Measurements from ENCODE around the gene SF3A1. TPM values are rescaled to one million over a fixed set of nuclear protein-coding genes. Genes with fewer than 3 reads are reported as not detected.

SF3A1 gene
- total and polyA plus RNA-seq, 2 of the 13 experiments (the other 11 are each of a cell fraction or from before 2014, with no cell fraction given) = 10.0 to 22.0 TPM

GRCh38 chr22:30386960-30387827 lies 30.5 kb upstream of the SF3A1 start, which contains the start of gene RNF215 (continued):
- TF ChIP-seq LCORL (IDR thresholded peaks at IDR 0.05) = no peak
- no peak for TF ChIP-seq LCORL (CRISPR knock-in tag; IDR thresholded peaks at IDR 0.05)
- no peak; the same call in 1 of the 2 replicates for TF ChIP-seq HOXA3 (CRISPR knock-in tag; IDR thresholded peaks at IDR 0.05)
- TF ChIP-seq ZFY (CRISPR knock-in tag; IDR thresholded peaks at IDR 0.05) = peak; percentile 68
- TF ChIP-seq BCL6 (CRISPR knock-in tag; IDR thresholded peaks at IDR 0.05) = no peak
- TF ChIP-seq JDP2 (CRISPR knock-in tag; IDR thresholded peaks at IDR 0.05; ENCODE audit: borderline replicate concordance) = no peak
- no peak for TF ChIP-seq FUBP1 (CRISPR knock-in tag; IDR thresholded peaks at IDR 0.05; ENCODE audit: borderline replicate concordance)
- no peak for TF ChIP-seq ZMYM2 (CRISPR knock-in tag; IDR thresholded peaks at IDR 0.05)
- TF ChIP-seq RAD21 (CRISPR knock-in tag; IDR thresholded peaks at IDR 0.05) = peak; percentile 90
- no peak for TF ChIP-seq ZNF770 (CRISPR knock-in tag; IDR thresholded peaks at IDR 0.05)
- TF ChIP-seq RFXANK (CRISPR knock-in tag; IDR thresholded peaks at IDR 0.05) = no peak
- TF ChIP-seq ZFP37 (CRISPR knock-in tag; IDR thresholded peaks at IDR 0.05; ENCODE audit: borderline replicate concordance) = no peak
- TF ChIP-seq ETV5 (CRISPR knock-in tag; IDR thresholded peaks at IDR 0.05; ENCODE audit: borderline replicate concordance) = no peak
- TF ChIP-seq AHDC1 (CRISPR knock-in tag; IDR thresholded peaks at IDR 0.05; ENCODE audit: borderline replicate concordance) = no peak
- TF ChIP-seq TCF7 (IDR thresholded peaks at IDR 0.05; ENCODE audit: low read depth) = no peak
- peak; percentile 43 for TF ChIP-seq SAP130 (CRISPR knock-in tag; IDR thresholded peaks at IDR 0.05; ENCODE audit: low read depth)
- TF ChIP-seq ZNF550 (CRISPR knock-in tag; IDR thresholded peaks at IDR 0.05; ENCODE audit: borderline replicate concordance) = no peak
